GM10847 (cell line): ENCODE measurements around the gene ARHGAP36.

Experiments used
- POLR2A ChIP-seq: IDR thresholded peaks from 2 replicates; pipeline ENCODE4 v1.6.1; 2011; ENCODE audit not compliant: insufficient read length; ENCODE audit errors: extremely low read depth

ARHGAP36 gene

DNA sequence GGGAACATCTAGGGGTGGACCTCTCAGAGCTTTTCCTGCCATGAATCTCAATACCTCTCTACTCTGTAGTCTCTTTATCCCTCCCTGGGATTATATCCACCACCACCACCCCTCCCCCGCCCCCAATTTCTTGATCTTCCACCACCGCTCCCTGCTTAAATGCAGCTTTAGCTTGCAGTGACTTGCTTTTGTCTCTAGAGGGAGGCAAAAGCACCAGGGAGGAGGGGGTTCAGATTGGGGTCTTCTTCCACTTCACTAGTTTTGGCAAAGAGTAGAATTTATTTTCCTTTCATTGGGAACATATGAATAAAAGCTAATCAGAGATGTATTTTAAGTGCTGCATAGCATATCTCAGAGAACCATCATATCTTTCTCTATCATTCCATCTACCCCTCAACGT is 5.5 kb downstream of the ARHGAP36 start:
- TF ChIP-seq POLR2A, result no peak

DNA sequence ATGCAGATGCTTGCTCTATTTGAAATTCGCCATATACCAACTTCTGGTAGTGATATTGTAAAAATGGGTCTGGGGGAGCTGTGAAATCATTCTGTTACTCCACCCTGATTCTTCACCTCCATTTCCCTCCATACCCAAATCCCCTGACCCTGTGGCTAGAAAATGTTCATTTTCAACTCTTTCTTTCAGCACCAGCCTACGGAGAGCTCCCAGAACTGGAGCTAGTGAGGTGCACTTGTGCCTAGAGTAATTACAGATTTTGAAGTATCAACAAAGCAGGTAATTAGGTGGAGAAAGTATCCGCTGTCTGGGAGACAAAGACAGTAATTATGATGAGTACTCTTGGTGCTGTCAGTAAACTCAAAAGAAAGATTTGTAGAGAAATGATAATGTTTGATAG is 8.1 kb downstream of the ARHGAP36 start:
- TF ChIP-seq POLR2A, result no peak

DNA sequence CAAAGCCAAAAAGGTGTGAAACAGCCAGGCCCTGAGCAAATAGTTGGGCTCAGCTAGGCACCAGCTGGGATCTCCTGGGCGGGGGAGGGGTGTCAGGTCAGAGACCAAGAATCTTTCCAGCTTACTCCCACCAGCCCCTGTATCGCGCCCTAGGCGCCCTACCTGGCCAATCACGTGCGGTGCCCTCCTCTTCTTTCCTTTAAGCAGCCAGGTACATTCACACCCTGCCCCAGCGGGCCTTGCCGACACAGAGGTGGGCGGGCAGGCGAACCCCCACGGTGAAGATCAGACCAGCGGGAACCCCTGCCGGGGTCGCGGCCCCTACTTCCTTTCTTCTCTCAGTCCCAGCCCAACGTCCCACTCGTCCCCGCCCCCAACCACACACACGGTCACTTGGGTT is 9.1 kb downstream of the ARHGAP36 start:
- TF ChIP-seq POLR2A, result no peak

DNA sequence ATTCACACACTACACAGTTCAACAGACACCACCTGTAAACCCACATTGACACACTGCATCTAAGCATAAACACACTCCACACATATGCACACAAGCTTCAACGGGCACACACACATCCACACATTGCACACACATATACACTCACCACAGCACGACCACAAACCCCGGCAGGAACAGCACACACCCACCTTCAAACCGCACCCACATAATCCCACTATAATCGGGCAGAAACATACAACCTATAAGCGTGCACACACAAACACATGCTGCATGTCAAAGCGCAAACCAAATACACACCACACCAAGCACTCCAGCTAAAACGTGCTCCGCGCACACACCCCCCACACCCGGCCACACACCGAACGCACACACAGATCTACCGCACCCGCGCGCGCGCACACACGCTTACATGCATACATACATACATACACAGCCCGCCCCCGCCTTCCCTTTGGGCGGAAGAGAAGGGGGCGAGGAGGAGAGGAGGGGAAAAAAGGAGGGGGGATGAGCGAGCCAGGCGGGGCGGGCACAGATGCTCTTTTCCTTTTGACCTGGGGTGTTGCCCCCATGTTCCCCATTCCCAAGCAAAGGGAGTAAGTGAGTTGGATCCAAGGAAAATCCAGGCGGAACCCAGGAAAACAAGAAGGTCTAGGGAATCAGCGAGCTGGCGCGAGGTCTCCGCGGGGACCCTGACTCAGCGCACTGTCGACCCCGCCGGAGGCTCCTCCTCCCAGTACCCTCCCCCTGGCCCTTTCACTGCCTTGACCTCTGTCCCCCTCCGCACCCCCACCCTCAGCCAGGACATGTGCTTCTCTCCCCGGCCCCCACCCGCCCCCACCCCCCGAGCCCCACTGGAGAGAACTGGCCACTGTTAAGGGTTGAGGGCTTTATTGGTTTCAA is 9.9 kb downstream of the ARHGAP36 start:
- no peak for TF ChIP-seq POLR2A

DNA sequence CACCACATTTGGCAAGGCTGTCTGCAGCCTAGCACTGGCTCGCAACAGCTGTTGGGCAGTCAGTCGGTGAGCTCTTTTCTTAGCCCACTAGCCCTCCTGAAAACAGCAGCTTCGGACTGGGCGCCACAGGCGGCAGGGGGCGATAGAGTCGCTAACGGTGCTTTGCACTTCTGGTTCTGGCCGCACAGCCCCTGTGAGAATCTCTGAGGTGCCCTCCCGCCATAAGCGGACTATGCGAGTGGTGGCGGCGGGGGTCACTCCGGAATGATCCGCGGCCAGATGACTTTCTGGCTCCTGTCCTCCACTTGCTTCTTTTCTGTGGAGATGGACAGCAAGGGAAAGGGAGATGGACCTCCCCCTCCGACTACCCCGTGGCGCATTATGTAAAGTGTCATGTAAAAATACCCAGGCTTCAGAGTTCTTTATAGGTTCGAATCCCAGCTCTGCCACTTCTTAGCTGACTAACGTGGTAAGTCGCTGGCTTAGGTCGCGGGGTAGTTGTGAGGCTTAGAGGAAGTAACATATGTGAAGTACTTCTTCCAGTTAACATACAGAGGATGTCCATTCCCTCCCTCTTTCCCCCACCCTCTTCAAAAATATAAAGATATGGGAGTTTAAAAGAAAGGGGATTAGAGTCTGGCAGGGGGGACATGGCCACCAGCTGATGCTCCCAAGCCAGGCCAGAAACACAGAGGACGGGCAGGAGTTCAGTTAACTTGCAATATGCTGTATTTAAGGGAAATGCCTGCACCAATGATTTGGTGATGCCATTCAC is 11.0 kb downstream of the ARHGAP36 start:
- no peak for TF ChIP-seq POLR2A

DNA sequence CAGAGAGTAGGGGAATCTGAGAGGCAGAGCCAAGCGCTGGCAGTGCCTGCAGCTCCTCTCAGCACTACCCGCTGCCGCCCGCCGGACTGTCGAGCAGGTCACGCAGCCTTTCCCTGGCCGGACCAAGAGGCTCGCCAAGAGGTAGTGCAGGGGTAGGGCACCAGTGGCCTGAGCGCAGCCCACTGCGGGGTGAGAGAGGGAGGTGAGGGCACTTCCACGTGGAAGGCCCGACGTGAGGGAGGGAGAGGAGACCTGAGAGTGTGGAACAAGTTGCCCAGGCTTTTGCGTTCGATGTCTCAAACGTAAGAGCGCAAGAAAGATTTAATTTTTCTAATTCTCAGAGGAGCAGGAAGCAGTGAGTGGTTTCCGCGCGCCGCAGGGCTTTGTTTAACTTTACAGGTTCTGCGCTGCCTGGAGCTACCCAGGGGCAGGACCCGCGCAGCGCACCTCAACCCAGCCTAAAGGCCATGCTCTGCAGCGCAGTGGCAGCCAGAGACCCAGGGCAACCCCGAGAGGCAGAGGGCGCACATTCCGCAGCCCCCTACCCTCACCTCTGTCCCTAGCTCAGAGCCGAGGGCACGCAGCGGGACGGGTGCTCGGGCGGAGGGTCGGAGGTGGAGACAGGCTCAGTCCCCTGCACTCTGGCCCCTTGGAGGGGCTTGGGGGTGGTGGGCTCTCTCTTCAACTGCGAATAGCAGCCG is 14.9 kb downstream of the ARHGAP36 start:
- no peak for TF ChIP-seq POLR2A

DNA sequence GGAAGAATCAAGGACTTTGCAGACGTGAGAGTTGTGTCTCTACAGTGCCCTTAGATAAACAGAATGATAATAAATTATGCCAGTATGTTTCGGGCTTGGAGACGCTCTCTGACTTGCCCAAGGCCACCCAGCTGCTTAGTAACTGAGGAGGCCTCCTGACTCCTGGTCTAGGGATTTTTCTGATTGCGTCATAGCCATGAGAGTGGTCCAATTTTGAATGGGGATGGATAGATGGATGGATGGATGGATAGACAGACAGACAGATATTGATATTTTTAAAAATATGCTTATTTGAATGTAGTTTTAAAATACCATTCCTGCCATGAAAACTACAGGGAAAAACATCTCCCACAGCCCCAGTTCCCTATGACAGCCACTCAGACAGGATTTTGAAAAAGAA is 15.5 kb downstream of the ARHGAP36 start:
- no peak for TF ChIP-seq POLR2A

DNA sequence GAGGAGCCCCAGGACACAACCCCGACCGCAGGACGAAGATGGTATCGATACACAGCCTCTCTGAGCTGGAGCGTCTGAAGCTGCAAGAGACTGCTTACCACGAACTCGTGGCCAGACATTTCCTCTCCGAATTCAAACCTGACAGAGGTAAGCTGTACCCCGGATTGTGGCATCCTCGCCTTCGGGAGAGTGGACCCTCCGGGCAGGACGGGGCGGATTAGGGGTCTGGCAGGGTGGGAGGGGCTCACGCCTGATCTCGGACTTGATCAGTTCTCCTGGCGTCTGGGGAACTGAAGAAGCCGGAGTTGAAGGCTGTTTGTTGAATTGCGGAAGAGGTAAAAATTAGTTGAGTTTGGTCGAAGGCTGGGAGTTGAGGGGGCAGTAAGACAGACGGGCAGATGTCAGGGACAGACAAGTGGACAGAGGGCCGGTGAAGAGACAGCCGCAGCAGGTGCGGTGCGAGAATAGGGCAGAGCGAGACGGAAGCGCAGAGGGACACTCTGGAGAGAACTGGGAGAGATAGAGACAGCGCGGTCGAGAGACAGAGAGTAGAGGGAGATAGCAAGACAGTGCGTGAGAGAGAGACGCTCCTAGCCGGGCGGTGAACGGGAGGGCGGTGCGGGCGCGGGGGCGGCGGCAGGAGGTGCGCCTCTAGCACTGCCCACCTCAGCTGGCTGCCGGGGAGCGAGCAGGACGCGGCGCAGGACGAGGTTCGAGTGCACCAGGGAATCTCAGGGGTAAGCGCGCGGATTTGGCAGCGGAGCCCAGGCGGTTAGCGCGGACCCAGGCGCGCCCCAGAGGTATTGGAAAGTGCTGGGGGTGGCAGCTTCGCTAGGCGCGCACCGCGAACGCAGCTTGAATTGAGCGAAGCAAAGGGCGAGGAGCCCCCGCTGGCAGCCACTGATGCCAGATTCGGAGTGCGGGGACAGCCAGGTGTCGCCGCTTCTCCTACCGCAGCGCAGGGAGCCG is 23.9 kb downstream of the ARHGAP36 start:
- TF ChIP-seq POLR2A, result no peak

DNA sequence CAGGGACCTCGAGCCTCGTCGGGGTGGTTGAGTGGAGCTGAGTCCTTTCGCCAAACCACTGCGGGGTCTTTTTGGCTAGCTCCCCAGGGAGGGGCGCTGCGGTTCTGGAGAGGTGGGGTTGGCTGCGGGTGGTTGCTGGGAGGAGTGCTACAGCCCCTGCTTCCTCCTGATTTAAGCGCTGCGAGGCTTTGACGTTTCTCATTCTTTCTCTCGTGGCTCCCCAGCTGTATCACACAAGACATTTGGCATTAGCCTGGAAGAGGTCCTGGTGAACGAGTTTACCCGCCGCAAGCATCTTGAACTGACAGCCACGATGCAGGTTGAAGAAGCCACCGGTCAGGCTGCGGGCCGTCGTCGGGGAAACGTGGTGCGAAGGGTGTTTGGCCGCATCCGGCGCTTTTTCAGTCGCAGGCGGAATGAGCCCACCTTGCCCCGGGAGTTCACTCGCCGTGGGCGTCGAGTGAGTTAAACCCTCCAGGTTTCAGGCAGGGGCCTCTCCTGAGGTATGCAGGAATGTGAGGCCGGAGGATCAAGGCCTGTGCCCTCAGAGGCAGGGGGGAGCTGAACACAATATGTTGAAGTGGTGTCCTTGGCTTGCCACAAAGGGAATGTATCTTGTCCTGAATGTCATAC is 25.5 kb downstream of the ARHGAP36 start:
- no peak for TF ChIP-seq POLR2A

DNA sequence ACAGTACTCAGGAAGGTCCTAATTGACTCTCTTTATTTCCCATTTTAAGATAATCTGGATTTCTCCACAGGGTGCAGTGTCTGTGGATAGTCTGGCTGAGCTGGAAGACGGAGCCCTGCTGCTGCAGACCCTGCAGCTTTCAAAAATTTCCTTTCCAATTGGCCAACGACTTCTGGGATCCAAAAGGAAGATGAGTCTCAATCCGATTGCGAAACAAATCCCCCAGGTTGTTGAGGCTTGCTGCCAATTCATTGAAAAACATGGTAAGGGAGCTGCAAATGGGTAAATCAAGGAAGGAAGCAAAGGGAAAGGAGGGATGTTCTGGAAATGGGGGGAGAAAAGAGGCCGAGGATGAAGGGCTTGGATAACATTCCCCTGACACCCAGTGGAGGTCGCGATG is 26.0 kb downstream of the ARHGAP36 start:
- no peak for TF ChIP-seq POLR2A

DNA sequence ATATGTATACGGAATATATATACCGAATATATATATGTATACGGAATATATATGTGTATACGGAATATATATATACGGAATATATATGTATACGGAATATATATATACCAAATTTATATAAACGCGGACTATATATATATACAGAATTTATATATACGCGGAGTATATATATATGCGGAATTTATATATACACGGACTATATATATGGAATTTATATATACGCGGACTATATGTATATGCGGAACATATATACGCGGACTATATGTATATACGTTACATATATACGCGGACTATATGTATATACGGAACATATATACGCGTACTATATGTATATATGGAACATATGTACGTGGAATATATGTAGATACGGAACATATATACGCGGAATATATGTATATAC is 78.6 kb downstream of the ARHGAP36 start:
- no peak for TF ChIP-seq POLR2A

DNA sequence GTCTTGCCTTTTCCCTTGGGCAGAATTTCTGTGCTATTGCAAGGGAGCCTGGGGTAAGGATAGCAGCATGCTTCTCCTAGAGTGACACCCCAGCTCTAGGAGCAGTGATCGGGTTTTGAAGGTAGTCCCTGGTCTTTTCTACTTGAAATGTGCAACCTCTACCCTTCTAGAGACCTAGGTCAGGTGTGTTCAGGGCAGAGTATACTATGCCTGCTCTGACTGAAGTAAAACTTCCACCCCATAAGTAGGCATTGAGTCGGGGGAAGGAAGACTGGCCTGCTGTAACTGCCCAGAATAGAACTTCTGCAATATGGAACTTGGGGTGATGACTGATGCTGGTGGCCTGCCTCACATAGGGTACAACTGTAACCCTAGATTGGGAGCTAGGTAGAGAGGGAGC is 80.9 kb downstream of the ARHGAP36 start:
- TF ChIP-seq POLR2A, result no peak
